DND-41 (cell line): Measurements from ENCODE around the gene PNKD.

Experiments
- ATAC-seq: fragments of 200-7000 bp; cut with Tn5 transposase; 3 replicates; pipeline ENCODE4 v1.9.1; 2021; ENCODE audit warnings: low read depth; ENCODE audit not compliant: insufficient read depth
- DNase-seq: peaks from one replicate; pipeline ENCODE4 v3.0.0-alpha.2; 2020
- H2AFZ ChIP-seq: 2 replicates; pipeline ENCODE4 v1.6.0; 2012; ENCODE audit warnings: low read depth, low read length
- H3K27ac ChIP-seq: 2 replicates; pipeline ENCODE4 v1.5.1; 2012; ENCODE audit warnings: low read length, inconsistent platforms
- H3K27me3 ChIP-seq: fragments of 200-600 bp; sonication (generic); 2 replicates; pipeline ENCODE4 v1.6.0; 2012; ENCODE audit warnings: low read length, mild to moderate bottlenecking, inconsistent platforms; ENCODE audit not compliant: insufficient read depth, poor library complexity
- H3K36me3 ChIP-seq: 2 replicates; pipeline ENCODE4 v1.5.1; 2012; ENCODE audit warnings: low read length, inconsistent platforms; ENCODE audit not compliant: insufficient read depth
- H3K4me1 ChIP-seq: 2 replicates; pipeline ENCODE4 v1.5.1; 2012; ENCODE audit warnings: mild to moderate bottlenecking, low read length; ENCODE audit not compliant: insufficient read depth
- H3K4me2 ChIP-seq: 2 replicates; pipeline ENCODE4 v1.6.0; 2012; ENCODE audit warnings: mild to moderate bottlenecking, moderate library complexity, low read length, inconsistent platforms; ENCODE audit not compliant: insufficient read depth
- H3K4me3 ChIP-seq, 2 experiments: fragments of 200-600 bp in 1 of 2; shearing (Covaris generic) in 1 of 2; 2 replicates each; pipeline ENCODE4 v1.5.1; 2012 to 2016; ENCODE audit warnings: inconsistent platforms in 2 of 2, low read length in 2 of 2, mild to moderate bottlenecking in 2 of 2, low read depth in 1 of 2, moderate library complexity in 1 of 2
- H3K79me2 ChIP-seq: 2 replicates; pipeline ENCODE4 v1.6.0; 2012; ENCODE audit warnings: low read length, inconsistent platforms; ENCODE audit not compliant: insufficient read depth
- H3K9ac ChIP-seq: 2 replicates; pipeline ENCODE4 v1.6.0; 2012; ENCODE audit warnings: low read depth, mild to moderate bottlenecking, inconsistent platforms, low read length, moderate library complexity
- H3K9me3 ChIP-seq: 2 replicates; pipeline ENCODE4 v1.5.1; 2012; ENCODE audit warnings: low read length, moderate library complexity, mild to moderate bottlenecking, inconsistent platforms; ENCODE audit not compliant: insufficient read depth, severe bottlenecking
- H4K20me1 ChIP-seq: 2 replicates; pipeline ENCODE4 v1.6.0; 2012; ENCODE audit warnings: low read length; ENCODE audit not compliant: insufficient read depth
- CTCF ChIP-seq: IDR thresholded peaks from 2 replicates; pipeline ENCODE4 v1.5.1; 2012; ENCODE audit warnings: borderline replicate concordance, low read length, moderate library complexity, mild to moderate bottlenecking; ENCODE audit not compliant: poor library complexity, severe bottlenecking; ENCODE audit errors: extremely low read depth
- EZH2 ChIP-seq: IDR thresholded peaks from 3 replicates; pipeline ENCODE4 v1.6.1; 2012; ENCODE audit warnings: borderline replicate concordance, low read depth, mild to moderate bottlenecking, moderate library complexity, low read length, inconsistent platforms; ENCODE audit not compliant: severe bottlenecking

PNKD gene

GRCh38 chr2:218281449-218281848 is 11.1 kb downstream of the PNKD start:
- no peak for ATAC-seq
- no peak overlapping the region for H3K27ac ChIP-seq
- TF ChIP-seq CTCF (no peak), EZH2 (no peak)

DNA sequence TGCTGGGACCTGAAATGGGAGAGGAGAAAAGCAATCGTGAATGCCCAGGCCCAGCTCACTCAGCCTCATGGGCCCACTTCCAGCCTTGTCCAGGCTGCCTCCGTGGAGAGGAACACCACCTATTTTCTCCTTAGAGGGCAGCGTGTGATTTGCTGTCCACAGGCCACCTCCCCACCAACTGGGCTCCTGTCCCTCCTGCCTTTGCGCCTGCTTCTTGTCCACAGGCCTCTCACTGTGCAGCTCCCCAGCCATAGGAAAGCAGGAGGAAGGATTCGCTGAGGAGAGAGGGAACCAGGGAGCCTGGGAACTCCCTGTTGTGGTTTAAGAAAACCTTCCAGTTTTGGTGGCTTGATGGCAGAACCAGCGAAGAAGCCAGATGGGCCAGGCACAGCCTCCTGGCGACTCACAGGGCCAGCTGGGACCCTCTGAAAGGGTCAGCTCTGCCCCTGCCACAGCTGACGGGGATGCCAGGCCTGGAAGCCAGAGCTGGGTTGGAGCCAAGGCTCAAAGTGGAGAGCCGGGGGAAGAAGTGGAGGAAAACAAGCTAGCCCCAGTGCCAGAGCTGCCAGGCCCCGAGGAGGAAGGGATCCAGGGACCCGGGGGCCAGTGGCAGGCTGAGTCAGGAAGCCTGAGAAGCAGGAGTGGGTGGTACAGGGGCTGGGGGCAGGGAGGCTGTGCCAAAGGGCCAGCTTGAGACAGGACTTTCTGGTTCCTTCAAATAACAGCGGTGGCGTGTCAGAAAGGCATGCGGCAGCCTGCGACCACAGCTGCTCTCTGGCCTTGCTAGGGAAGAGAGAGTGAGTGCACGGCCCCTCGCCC is 12.1 kb downstream of the PNKD start:
- no peak overlapping the region for H3K27ac ChIP-seq
- no peaks in the 10 kb centered on the region for H3K79me2 ChIP-seq
- no peaks in the 10 kb centered on the region; the same call in 1 of the 2 replicates for H4K20me1 ChIP-seq
- no peaks in the 10 kb centered on the region for H3K27me3 ChIP-seq
- no peak overlapping the region for H3K4me3 ChIP-seq
- no peak overlapping the region for H3K4me2 ChIP-seq
- H3K9me3 ChIP-seq: no peaks in the 10 kb centered on the region
- no peak overlapping the region for H2AFZ ChIP-seq
- no peak for TF ChIP-seq EZH2
- TF ChIP-seq CTCF: no peak
- H3K9ac ChIP-seq: no peak overlapping the region
- no peak for DNase-seq
- peaks cover 22% of the 10 kb centered on the region for H3K4me1 ChIP-seq
- peaks cover 6% of the 10 kb centered on the region for H3K36me3 ChIP-seq
- ATAC-seq: no peak

More at GRCh38 chr2:218281449-218281848, 11.1 kb downstream of the PNKD start:
- no peak for DNase-seq
- H3K4me1 ChIP-seq: peaks cover 13% of the 10 kb centered on the region
- no peak overlapping the region for H3K9ac ChIP-seq
- no peaks in the 10 kb centered on the region for H3K9me3 ChIP-seq
- H3K79me2 ChIP-seq: no peaks in the 10 kb centered on the region
- H3K27me3 ChIP-seq: no peaks in the 10 kb centered on the region
- H3K4me2 ChIP-seq: no peak overlapping the region
- H3K36me3 ChIP-seq: peaks cover 16% of the 10 kb centered on the region
- H2AFZ ChIP-seq: no peak overlapping the region
- no peak overlapping the region for H3K4me3 ChIP-seq
- H4K20me1 ChIP-seq: no peaks in the 10 kb centered on the region; the same call in 1 of the 2 replicates

DNA sequence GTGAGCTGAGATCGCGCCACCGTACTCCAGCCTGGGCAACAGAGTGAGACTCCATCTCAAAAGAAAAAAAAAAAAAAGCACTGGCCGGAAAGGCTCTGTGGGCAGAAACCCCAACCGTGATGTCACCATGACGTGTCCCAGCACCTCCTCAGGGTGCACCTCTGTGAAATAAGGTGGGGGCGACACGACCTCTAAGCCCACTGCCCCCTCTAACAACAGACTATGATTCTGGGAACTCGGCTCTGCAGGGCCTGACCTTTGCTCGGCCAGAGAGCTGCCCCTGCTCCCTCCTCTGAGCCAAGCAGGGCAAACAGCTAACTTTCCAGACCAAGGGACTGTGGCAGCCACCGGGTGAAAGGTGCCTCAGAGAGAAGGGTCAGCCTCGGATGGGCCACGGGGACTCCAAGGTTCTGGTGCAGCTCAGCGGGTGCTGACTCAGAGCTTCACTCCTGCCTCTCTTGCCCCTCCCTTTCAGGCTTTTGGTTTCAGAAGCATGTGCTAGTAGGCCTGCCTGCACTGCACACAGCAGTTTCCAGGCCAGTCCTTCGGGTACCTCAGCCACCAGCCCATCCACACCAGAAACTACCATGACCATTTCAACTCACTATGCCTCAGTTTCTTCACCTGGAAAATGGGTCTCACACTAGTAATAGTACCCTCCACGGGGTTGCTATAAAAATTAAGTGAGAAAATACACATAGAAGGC is 13.9 kb downstream of the PNKD start:
- no peak overlapping the region for H3K27ac ChIP-seq
- no peaks in the 10 kb centered on the region for H3K36me3 ChIP-seq
- no peaks in the 10 kb centered on the region for H4K20me1 ChIP-seq
- no peaks in the 10 kb centered on the region for H3K27me3 ChIP-seq
- H3K9me3 ChIP-seq: no peaks in the 10 kb centered on the region
- no peak overlapping the region for H3K4me3 ChIP-seq
- no peak for DNase-seq
- no peak overlapping the region for H2AFZ ChIP-seq
- no peak overlapping the region for H3K4me2 ChIP-seq
- no peak for TF ChIP-seq CTCF
- no peak for TF ChIP-seq EZH2
- ATAC-seq: no peak
- peaks cover 22% of the 10 kb centered on the region for H3K4me1 ChIP-seq
- no peak overlapping the region for H3K9ac ChIP-seq
- H3K79me2 ChIP-seq: no peaks in the 10 kb centered on the region
